ENCODE measurements around the gene CLEC2L.

Gene CLEC2L

GRCh38 chr7:139586286-139586685, 62.8 kb downstream of the CLEC2L start:
- TF ChIP-seq ZNF274 (IDR thresholded peaks at IDR 0.05; ENCODE audit: low read depth, low read length), result no peak

DNA sequence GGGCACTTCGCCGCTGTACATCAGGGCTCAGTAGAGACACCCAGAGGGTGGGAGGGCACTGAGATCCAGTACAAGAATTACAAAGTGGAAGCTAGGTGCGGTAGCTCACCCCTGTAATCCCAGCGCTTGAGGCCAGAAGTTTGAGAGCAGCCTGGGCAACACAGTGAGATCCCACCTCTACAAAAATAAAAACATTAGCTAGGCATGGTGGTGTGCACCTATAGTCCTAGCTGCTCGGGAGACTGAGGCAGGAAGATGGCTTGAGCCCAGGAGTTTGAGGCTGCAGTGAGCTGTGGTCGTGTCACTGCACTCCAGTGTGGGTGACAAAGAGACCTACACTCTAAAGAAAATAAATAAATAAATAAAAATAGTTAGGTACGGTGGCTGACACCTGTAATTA, 64.0 kb downstream of the CLEC2L start:
- H3K4me3 ChIP-seq (ENCODE audit: low read length), result no peak overlapping the region
- TF ChIP-seq ZNF274 (IDR thresholded peaks at IDR 0.05; ENCODE audit: low read depth, low read length), result no peak

More at GRCh38 chr7:139586286-139586685, 62.8 kb downstream of the CLEC2L start:
- no peak overlapping the region for H3K4me3 ChIP-seq (ENCODE audit: low read length)

DNA sequence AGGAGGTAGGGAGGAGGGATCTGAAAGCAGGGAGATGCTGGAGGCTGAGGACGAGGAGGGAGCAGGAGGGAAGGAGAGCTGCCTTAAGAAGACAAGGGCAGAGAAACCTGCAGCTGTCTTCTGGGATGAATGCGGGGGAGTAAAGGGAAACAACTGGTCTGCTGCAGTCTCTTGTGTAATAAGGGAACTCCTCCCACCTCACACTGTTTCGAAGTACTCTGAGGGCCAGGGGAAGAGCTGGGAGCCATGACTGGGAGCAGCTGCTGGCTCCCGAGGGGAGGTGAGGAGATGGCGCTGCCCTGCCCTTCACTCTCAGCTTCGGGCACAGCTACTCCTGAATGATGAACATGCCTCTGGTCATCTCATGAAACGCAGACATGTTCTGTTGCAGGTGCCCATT, 65.1 kb downstream of the CLEC2L start:
- TF ChIP-seq ZNF274 (IDR thresholded peaks at IDR 0.05; ENCODE audit: low read depth, low read length), result no peak
- H3K4me3 ChIP-seq (ENCODE audit: low read length), result no peak overlapping the region

DNA sequence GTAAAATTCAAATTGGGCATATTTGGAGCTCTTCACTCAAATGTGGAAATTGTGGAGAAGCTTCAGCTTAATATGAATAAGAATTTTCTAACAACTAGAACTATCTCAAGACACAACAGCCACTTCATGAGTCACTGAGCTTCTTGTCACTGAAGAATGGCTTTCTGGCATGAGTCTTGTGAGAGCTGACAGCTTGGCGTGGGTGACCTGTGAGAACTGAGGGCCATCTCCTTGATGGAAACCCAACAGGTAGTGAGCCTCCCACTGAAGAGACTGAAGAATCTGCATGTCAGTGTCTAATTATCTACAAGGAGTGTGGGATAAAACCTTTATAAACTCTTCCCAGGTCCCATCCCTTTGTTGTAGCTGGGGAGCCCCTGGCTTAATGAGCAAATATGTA, 66.0 kb downstream of the CLEC2L start:
- H3K4me3 ChIP-seq (ENCODE audit: low read length), result no peak overlapping the region
- no peak for TF ChIP-seq ZNF274 (IDR thresholded peaks at IDR 0.05; ENCODE audit: low read depth, low read length)

DNA sequence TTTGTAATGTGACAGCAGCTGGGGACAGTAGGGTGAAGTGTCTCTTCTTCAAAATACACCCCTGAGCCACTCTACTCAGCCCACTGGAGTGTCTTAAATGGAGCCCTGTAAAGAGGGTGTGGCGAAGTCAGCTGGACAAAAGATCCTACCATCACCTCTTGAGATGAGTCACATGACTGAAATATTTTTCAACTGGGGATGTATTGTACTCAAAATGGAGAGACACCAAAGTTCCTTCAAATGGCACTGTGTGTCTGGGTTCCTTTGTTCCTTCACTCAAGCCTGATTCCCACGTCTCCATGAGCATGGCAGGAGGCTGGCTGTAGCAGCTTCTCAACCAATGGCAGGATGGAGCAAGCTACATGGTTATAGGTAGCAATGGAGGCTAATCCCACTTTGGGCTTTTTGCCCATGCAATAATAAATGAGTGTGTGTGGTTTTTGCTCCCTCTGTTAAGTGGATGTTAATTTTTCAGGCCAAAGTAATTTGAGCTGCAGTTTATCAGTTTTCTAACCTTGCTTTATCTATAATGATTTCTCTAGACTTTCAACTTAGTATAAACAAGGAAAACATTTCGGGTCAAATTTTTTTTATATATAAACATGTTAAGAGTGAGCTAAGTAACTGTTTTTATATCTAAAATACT, 68.2 kb downstream of the CLEC2L start:
- TF ChIP-seq ZNF274 (IDR thresholded peaks at IDR 0.05; ENCODE audit: low read depth, low read length), result no peak

GRCh38 chr7:139592801-139593461, 69.4 kb downstream of the CLEC2L start:
- no peak for TF ChIP-seq ZNF274 (IDR thresholded peaks at IDR 0.05; ENCODE audit: low read depth, low read length)
- no peak overlapping the region for H3K4me3 ChIP-seq (ENCODE audit: low read length)

More for the DNA sequence above, 68.2 kb downstream of the CLEC2L start:
- no peak overlapping the region for H3K4me3 ChIP-seq (ENCODE audit: low read length)

DNA sequence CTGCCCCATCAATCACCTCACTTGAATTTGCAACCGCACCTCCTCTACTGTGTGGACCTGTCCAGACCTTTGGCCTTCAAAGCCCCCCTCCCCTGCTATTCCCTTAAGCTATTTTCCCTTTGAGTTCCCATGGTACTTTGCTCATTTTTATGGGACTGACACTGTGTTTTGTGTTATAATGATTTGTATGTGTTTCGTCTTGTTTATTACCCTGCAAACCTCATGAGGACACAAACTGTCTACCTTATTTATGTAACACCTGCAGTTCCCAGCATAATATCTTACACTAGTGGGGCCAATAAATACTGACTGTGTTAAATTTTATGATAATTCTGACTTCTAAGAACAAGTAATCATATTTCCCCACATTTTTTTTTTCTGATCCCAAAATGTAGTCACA, 70.6 kb downstream of the CLEC2L start:
- H3K4me3 ChIP-seq (ENCODE audit: low read length), result no peak overlapping the region
- no peak for TF ChIP-seq ZNF274 (IDR thresholded peaks at IDR 0.05; ENCODE audit: low read depth, low read length)
